HG03280 (cell line): ENCODE results near the gene OR8G5.
"Not testable (repeated sequence)": the region's sequence is repeated elsewhere in the genome, so short reads cannot be mapped to it uniquely, and the experiment has no call there.

Experiments used
- ATAC-seq: cut with Tn5 transposase; IDR thresholded peaks from one replicate; pipeline ENCODE4 v1.9.1; 2021; ENCODE audit warnings: mild to moderate bottlenecking, moderate library complexity; ENCODE audit not compliant: unreplicated experiment

OR8G5 gene

GRCh38 chr11:124256076-124256475 is at the start of gene OR8G5:
Gene OR8G5 (plus strand): TSS chr11:124256376. CDS start chr11:124264932, 8,556 bp downstream.
- no peak for ATAC-seq

- no peak for ATAC-seq
Measured at GRCh38 chr11:124207102-124207792, 48.9 kb upstream of the OR8G5 start.

GRCh38 chr11:124209824-124210357 is 46.3 kb upstream of the OR8G5 start:
- no peak for ATAC-seq

GRCh38 chr11:124210421-124210820 is 45.8 kb upstream of the OR8G5 start:
- no peak for ATAC-seq

GRCh38 chr11:124211321-124211720 is 44.9 kb upstream of the OR8G5 start:
- no peak for ATAC-seq

GRCh38 chr11:124214027-124214426 is 42.1 kb upstream of the OR8G5 start:
- no peak for ATAC-seq

- no peak for ATAC-seq
Measured at GRCh38 chr11:124219126-124219525, 37.0 kb upstream of the OR8G5 start.

GRCh38 chr11:124222407-124222806 is 33.8 kb upstream of the OR8G5 start:
- ATAC-seq: no peak

- not testable (repeated sequence) for ATAC-seq
Measured at GRCh38 chr11:124224618-124225423, 31.4 kb upstream of the OR8G5 start.

- no peak for ATAC-seq
Measured at GRCh38 chr11:124225471-124225870, 30.7 kb upstream of the OR8G5 start.

GRCh38 chr11:124233376-124233775 is 22.8 kb upstream of the OR8G5 start:
- ATAC-seq: no peak

- no peak for ATAC-seq
Measured at GRCh38 chr11:124238512-124238911, 17.7 kb upstream of the OR8G5 start.

GRCh38 chr11:124240621-124241397 is 15.4 kb upstream of the OR8G5 start, which contains the start of gene OR8G1:
Gene OR8G1 (plus strand): TSS chr11:124241095. CDS start chr11:124249676, 8,581 bp downstream.
- no peak for ATAC-seq

- not testable (repeated sequence) for ATAC-seq
Measured at GRCh38 chr11:124249869-124250268, 6.3 kb upstream of the OR8G5 start.

- not testable (repeated sequence) for ATAC-seq
Measured at GRCh38 chr11:124265041-124265440, 8.9 kb downstream of the OR8G5 start.

GRCh38 chr11:124270886-124271285 is 14.7 kb downstream of the OR8G5 start:
- not testable (repeated sequence) for ATAC-seq

- no peak for ATAC-seq
Measured at GRCh38 chr11:124274000-124274399, 17.8 kb downstream of the OR8G5 start.

- no peak for ATAC-seq
Measured at GRCh38 chr11:124276081-124276480, 19.9 kb downstream of the OR8G5 start.

- no peak for ATAC-seq
Measured at GRCh38 chr11:124277207-124277606, 21.0 kb downstream of the OR8G5 start.

- no peak for ATAC-seq
Measured at GRCh38 chr11:124277804-124278203, 21.6 kb downstream of the OR8G5 start.

GRCh38 chr11:124278261-124278660 is 22.1 kb downstream of the OR8G5 start:
- ATAC-seq: no peak
